GM19452 (cell line): ENCODE data around the gene CSTPP1.

Experiments
- ATAC-seq: cut with Tn5 transposase; IDR thresholded peaks from one replicate; pipeline ENCODE4 v1.9.1; 2021; ENCODE audit not compliant: unreplicated experiment

Gene CSTPP1

GRCh38 chr11:47156333-47156732 lies 219.8 kb downstream of the CSTPP1 start:
- no peak for ATAC-seq

GRCh38 chr11:47156951-47157350 lies 220.4 kb downstream of the CSTPP1 start:
- ATAC-seq: no peak

DNA sequence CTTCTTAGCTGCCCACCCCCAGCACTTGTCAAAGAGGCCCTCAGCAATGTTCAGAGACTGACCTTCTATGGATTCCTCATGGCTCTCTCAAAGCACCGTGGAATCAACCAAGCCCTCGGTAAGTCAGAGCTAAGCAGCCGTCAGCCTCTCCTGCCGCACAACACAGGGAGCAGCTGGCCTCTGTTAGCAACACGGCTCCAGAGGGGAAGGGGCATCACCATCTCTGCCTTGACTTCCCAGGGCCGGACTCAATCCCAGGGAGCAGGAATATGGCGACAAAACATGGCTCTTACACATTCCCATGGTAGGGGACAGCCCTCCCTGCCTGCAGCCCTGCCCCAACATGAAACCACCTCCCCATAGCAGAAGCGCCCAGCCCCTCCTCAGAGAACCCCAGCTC lies 221.2 kb downstream of the CSTPP1 start:
- no peak for ATAC-seq

DNA sequence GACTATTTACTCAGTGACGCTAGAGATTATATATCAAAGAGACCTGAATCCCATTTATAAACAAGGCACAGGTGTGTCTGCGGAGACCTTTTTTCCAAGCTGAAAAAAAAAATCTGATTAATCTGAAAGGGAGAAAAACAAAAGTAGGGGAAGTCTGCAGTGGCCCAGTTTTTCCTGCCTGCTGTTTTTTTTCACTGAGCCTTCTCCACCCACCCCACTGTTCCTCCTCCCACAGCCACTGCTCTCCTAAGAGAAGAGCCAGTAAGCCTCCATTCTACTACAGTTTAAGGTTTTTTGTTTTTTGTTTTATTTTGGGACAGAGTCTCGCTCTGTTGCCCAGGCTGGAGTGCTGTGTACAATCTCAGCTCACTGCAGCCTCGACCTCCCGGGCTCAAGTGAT lies 221.7 kb downstream of the CSTPP1 start:
- no peak for ATAC-seq

DNA sequence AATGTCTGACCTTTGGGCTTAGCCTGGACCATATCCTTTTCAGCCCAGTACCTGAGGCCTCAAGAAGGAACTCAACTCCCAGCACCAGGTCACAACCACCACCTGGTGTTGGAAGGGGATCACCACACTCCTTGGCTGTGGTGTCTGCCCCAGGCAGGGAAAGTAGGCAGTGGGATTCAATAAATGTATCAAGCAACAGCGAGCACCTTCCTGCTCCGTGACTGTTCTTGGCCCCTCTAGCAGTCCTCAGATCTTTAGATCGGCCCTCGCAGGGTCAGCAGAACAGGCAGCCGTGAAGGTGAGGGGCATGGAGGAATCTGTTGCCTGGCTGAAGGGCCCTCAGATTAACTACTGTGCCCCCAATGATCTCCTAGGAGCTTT lies 224.2 kb downstream of the CSTPP1 start:
- ATAC-seq: no peak

GRCh38 chr11:47161134-47161854 lies 224.7 kb downstream of the CSTPP1 start:
- no peak for ATAC-seq

DNA sequence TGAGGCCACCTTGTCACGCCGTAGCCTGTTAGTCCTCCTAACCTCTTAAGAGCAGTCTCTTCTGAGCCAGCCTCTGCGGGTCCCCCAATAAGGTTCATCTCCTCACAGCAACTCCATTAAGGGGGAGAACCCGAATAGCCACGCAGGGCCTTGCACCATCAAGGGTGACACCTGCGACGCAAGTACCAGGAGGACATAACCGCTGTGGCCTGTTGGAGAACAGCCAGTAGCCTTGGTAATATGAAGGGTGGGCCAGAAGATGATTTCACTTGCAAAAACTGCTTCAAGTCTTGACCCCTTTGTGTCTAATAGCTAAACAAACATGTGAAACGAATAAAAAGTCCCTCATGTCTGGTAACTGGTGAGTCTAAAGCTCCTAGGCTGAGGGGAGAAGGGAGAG lies 225.3 kb downstream of the CSTPP1 start:
- no peak for ATAC-seq

GRCh38 chr11:47162426-47162825 lies 225.9 kb downstream of the CSTPP1 start:
- no peak for ATAC-seq

DNA sequence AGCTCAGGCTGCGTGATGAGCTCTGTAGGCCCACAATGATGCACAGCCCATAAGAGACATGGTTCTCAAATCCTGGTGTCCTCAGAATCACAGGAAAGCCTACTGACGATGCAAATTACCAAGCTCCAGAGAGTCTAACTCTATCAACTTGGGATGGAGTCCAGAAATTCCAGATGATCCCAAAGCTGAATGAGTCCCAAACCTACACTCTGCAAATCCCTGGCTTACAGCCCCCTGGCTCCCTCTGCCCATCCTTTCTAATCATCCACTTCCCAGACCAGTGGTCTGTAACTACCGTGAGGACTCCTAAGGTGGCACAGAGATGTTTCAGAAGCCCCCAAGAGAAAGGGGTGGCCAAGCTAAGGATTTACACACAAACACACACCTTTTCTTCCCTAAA lies 226.6 kb downstream of the CSTPP1 start:
- ATAC-seq: no peak

DNA sequence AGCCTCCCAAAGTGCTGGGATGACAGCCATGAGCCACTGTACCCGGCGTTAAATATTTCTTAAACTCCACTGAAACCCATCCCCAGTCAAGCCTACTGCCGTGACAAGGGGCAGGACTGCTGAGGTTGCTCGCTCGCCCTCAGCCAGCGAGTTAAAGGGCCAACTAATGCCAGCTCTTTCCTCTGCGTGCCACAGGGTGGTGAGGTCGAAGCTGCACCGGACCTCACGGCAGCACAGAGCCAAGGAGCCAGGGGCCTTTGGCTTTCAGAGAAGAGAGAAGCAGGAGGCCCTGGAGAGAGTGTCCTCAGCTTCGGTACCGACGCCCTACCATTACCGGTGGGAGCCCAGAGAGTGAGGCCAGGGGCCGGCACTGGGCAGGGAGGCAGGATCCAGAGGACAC lies 227.3 kb downstream of the CSTPP1 start:
- no peak for ATAC-seq

GRCh38 chr11:47164321-47164720 lies 227.8 kb downstream of the CSTPP1 start:
- no peak for ATAC-seq

DNA sequence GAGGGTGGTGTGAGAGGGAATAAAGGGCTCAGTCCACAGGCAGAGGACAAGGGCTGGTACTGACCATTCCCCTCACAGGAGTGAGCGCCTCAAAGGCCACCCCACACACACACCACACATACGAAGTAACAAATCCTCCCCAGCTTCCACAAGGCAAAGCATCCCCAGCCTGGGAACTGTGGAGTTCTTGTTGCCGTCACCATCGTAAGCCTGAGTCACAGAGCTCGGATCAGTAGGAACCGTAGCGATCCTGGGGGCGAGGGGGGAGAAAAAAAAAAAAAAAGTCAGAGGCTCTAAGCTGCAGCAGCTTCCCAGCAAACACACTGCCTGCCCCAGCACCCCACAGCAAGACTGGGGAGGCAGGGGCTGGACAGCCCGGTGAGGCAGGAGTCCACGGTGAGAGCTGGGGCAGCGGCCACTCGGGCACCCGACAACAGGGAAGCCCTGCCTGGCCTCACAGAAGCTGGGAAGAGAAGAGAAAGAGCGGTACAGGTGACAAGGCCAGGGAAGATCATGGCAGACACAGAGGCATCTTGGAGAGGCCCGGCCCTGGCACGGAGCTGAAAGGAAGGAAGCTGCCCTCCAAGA lies 228.8 kb downstream of the CSTPP1 start:
- no peak for ATAC-seq

DNA sequence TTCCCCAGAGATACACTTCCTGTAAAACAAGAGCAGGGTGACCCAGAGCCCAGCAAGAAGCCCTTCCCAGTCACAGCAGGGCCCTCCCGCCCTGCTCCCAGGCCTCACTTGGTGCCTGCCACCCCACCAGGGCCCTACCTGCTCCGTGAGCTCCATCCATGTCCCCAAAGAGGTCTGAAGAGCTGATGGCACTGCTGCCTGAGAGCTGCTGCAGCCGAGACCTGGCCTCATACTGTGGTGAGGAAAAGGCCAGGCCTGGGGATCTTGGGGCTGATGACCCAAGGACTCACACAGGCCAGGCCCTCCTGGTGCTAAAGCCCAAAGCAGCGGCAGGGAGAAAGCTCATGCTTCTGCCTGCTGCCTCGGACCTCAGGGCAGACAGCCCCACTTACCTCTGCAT lies 229.8 kb downstream of the CSTPP1 start:
- ATAC-seq: no peak

DNA sequence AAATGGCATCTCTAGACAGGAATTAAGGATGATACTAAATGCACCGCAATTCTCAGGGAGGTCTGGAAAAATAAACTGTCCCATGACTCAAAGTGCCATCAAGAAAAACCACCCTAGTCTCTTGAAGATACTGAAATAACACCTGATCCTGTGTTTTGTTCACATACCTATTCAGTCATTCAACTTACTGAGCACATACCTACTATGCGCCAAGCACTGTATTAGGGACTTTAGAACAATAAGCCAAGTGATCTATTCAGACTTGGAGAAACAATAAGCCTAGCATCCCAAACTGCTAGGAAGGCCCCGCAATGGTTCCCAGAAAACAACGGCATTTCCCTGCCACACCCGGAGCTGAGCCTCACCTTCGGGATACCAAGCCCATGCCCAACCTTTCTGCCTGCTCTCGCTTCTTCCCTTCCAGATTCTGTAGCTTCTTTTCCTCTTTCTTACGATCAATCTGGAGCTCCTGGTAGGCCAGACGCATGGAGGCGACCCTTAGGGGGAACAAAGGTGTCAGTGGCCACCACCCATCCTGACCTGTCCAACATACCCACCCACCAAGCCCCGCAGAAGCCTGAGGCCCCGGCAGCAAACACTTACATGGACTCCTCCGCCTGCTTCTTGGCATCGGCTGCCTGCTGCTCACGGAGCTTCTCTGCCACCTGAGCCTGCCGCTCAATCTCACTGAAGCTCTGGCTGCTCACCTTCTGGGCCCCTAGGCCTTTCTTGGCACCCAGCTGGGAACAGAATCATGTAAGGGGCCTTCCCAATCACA lies 234.7 kb downstream of the CSTPP1 start:
- ATAC-seq: no peak

GRCh38 chr11:47171856-47172255 lies 235.3 kb downstream of the CSTPP1 start:
- ATAC-seq: no peak

DNA sequence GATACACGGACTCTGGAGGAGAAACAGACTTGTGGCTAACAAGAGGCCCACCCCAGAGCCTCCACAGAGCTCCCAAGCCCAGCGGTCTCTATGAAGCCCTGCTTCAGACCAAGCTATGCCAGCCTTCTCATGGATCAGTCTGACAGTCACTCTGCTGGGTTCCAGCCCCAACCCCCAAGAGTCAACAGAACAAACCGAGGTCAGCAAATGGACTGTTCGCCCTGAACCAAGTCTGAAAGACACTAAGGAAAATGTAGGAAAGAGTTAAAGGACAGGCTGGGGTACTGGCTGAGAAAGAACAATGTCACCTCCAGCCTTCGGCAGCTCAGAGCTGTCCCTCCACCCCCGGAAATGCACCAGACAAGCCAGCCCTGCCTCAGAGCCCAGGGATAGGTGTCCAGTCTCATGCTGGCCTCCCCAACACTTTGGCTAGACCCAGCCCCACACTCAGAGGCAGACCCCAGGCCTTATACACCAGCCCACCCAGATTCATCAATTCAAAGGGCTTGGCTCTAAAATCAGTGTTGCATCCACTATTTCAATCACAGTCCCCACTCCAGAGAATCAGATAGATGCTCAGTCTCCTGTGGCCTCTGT lies 236.3 kb downstream of the CSTPP1 start:
- no peak for ATAC-seq

- no peak for ATAC-seq
Measured at GRCh38 chr11:47175746-47176327, 239.3 kb downstream of the CSTPP1 start.

DNA sequence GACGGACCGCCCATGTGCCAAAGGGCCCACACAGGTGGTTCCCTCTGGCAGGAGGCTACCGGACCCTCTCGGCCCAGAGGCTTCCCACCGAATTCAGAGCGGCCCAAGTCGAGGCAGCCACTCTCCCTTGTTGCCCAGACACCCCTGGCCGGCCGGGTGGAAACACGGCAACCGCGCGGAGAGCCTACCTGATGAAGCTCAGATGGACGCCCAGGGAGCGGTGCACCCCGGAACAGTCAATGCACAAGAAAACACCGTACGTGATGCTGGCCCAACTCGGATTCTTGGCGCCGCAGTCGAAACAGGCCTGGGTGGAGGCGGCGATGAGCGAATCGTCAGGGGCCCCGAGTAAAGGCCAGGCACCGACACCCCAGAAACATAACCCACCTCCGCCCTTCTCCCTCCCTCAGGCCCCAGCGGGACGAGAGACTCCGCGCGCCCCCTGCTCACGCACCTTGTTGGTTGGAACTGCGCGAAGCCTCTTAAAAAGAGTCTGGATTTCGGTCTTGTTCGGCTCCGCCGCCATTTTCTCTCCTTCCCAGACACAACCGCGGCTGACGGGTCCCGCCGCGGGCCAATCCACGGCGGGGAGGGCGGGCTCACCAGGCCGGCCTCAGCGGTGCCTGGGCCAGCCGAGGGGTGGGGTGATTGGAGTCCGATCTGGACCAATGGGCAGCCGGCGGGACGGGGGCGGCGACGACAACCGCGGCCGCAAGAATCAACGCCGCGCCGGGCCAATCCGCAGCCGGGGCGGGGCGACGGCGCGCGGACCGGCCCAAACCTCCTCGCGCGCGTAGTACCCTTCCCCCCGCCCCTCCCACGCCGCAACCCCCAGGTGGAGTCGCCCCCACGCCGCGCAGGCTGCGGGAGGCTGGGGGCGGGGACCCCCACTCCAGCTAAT lies 240.0 kb downstream of the CSTPP1 start, which contains the start of gene ARFGAP2:
ARFGAP2 (minus strand) TSS at position 552 of the 901 bp plus-strand sequence; CDS start at position 526, 26 bp downstream.
- peak; percentile 90 for ATAC-seq

- ATAC-seq: peak; percentile 47
Measured at GRCh38 chr11:47177229-47177845, 240.8 kb downstream of the CSTPP1 start.

GRCh38 chr11:47177846-47178245 lies 241.3 kb downstream of the CSTPP1 start:
- no peak for ATAC-seq
